H1 (cell line): Measurements from ENCODE around the gene GPR25.

ENCODE experiments used
- BCL11A ChIP-seq, 2 experiments: IDR thresholded peaks; one replicate each; pipeline ENCODE4 v1.6.1; 2011; ENCODE audit warnings: low read depth in 2 of 2, low read length in 2 of 2, mild to moderate bottlenecking in 2 of 2
- CHD1 ChIP-seq: IDR thresholded peaks from 2 replicates; pipeline ENCODE4 v1.6.1; 2012; ENCODE audit warnings: low read depth, low read length, improper control_type of control experiment
- CHD7 ChIP-seq: fragments of 300-600 bp; sonication (generic); IDR thresholded peaks from 2 replicates; pipeline ENCODE4 v1.7.1; 2012; ENCODE audit warnings: low read length, moderate library complexity, mild to moderate bottlenecking, inconsistent platforms; ENCODE audit not compliant: insufficient replicate concordance
- CTCF ChIP-seq, 3 experiments: IDR thresholded peaks; 1 replicate in 2 of 3; 2 replicates in 1 of 3; pipeline versions ENCODE4 v1.5.1 to v1.6.1; 2011; ENCODE audit warnings: low read length in 3 of 3, mild to moderate bottlenecking in 3 of 3, inconsistent platforms in 2 of 3, low read depth in 1 of 3, moderate library complexity in 1 of 3; ENCODE audit not compliant: insufficient read depth in 1 of 3; ENCODE audit errors: control extremely low read depth in 1 of 3
- EP300 ChIP-seq, 2 experiments: IDR thresholded peaks; 1 replicate in 1 of 2; 2 replicates in 1 of 2; pipeline ENCODE4 v1.6.1; 2011 to 2012; ENCODE audit warnings: low read depth in 2 of 2, low read length in 2 of 2, mild to moderate bottlenecking in 2 of 2, borderline replicate concordance in 1 of 2, inconsistent platforms in 1 of 2, moderate library complexity in 1 of 2
- EZH2 ChIP-seq: fragments of 200-600 bp; sonication (generic); IDR thresholded peaks from 2 replicates; pipeline ENCODE4 v1.7.1; 2012; ENCODE audit warnings: low read depth, mild to moderate bottlenecking, moderate library complexity, low read length, inconsistent platforms; ENCODE audit not compliant: severe bottlenecking
- FOSL1 ChIP-seq: IDR thresholded peaks from 2 replicates; pipeline ENCODE4 v1.6.1; 2011; ENCODE audit warnings: mild to moderate bottlenecking, low read depth, low read length, moderate library complexity; ENCODE audit not compliant: insufficient read depth
- HDAC2 ChIP-seq, 2 experiments: fragments of 300-600 bp in 1 of 2; sonication (generic) in 1 of 2; IDR thresholded peaks; 2 replicates each; pipeline ENCODE4 v1.6.1; 2011 to 2012; ENCODE audit warnings: low read depth in 2 of 2, low read length in 2 of 2, mild to moderate bottlenecking in 2 of 2, moderate library complexity in 2 of 2, borderline replicate concordance in 1 of 2, inconsistent platforms in 1 of 2
- JUND ChIP-seq: IDR thresholded peaks from 2 replicates; pipeline ENCODE4 v1.6.1; 2011; ENCODE audit warnings: mild to moderate bottlenecking, improper control_type of control experiment, low read length
- POLR2A ChIP-seq, 2 experiments: IDR thresholded peaks; 1 replicate in 1 of 2; 2 replicates in 1 of 2; pipeline ENCODE4 v1.6.1; 2011; ENCODE audit warnings: low read depth in 2 of 2, low read length in 2 of 2, mild to moderate bottlenecking in 2 of 2; ENCODE audit errors: control extremely low read depth in 1 of 2
- POLR2AphosphoS5 ChIP-seq: IDR thresholded peaks from 2 replicates; pipeline ENCODE4 v1.6.1; 2011; ENCODE audit warnings: low read depth, low read length
- RFX5 ChIP-seq: IDR thresholded peaks from 2 replicates; pipeline ENCODE4 v1.6.1; 2011; ENCODE audit warnings: low read depth, low read length, improper control_type of control experiment, borderline replicate concordance
- RXRA ChIP-seq: IDR thresholded peaks from 2 replicates; pipeline ENCODE4 v1.6.1; 2011; ENCODE audit warnings: low read depth, mild to moderate bottlenecking, low read length, moderate library complexity; ENCODE audit not compliant: insufficient read depth

DNA sequence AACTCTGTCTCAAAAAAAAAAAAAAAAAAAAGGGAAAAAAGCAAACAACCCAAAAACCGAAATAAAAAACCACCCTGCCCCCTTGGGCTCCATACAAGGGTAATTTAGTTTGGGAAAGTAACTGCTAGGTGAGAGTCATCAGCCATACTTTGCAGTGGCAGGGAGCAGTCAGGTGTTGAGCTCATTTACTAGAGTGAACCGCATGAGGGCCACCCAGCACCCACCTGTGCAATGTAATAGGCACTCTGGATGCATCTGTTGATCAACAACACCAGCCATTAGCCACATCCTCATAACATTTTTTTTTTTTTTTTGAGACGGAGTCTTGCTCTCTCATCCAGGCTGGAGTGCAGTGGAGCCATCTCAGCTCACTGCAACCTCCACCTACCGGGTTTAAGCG is 31.0 kb downstream of the GPR25 start:
- no peak for TF ChIP-seq POLR2A (IDR thresholded peaks at IDR 0.05; ENCODE audit: control extremely low read depth in 1 of 2, low read depth in 2 of 2, low read length in 2 of 2)
- TF ChIP-seq RXRA = no peak
- TF ChIP-seq CTCF (IDR thresholded peaks at IDR 0.05; ENCODE audit: control extremely low read depth in 1 of 3, insufficient read depth in 1 of 3, low read depth in 1 of 3, low read length in 3 of 3) = no peak
- no peak for TF ChIP-seq CHD7
- no peak for TF ChIP-seq JUND
- TF ChIP-seq EZH2 = no peak
- TF ChIP-seq FOSL1 = no peak
- no peak for TF ChIP-seq HDAC2 (IDR thresholded peaks at IDR 0.05; ENCODE audit: borderline replicate concordance in 1 of 2, low read depth in 2 of 2, low read length in 2 of 2)
- TF ChIP-seq CHD1 = no peak
- no peak for TF ChIP-seq POLR2AphosphoS5
- no peak for TF ChIP-seq BCL11A (IDR thresholded peaks at IDR 0.05; ENCODE audit: low read depth in 2 of 2, low read length in 2 of 2)
- no peak for TF ChIP-seq RFX5
- TF ChIP-seq EP300 (IDR thresholded peaks at IDR 0.05; ENCODE audit: borderline replicate concordance in 1 of 2, low read depth in 2 of 2, low read length in 2 of 2) = no peak
